GM21786 (cell line): ENCODE results near the gene GSDMA.

Experiments
- ATAC-seq: cut with Tn5 transposase; IDR thresholded peaks from one replicate; pipeline ENCODE4 v1.9.1; 2021; ENCODE audit not compliant: unreplicated experiment

Gene GSDMA

GRCh38 chr17:39954876-39955275 is 7.9 kb upstream of the GSDMA start:
- no peak for ATAC-seq

- no peak for ATAC-seq
Measured at GRCh38 chr17:39955726-39956225, 7.0 kb upstream of the GSDMA start.

GRCh38 chr17:39960524-39961041 is 2.2 kb upstream of the GSDMA start:
- ATAC-seq, result no peak

- ATAC-seq, result no peak
Measured at GRCh38 chr17:39963829-39964228, 1.0 kb downstream of the GSDMA start.

GRCh38 chr17:39965017-39965699 is 2.4 kb downstream of the GSDMA start:
- no peak for ATAC-seq

GRCh38 chr17:39966771-39967170 is 4.0 kb downstream of the GSDMA start:
- ATAC-seq, result no peak

GRCh38 chr17:39968761-39969160 is 6.0 kb downstream of the GSDMA start:
- no peak for ATAC-seq

GRCh38 chr17:39969375-39969774 is 6.6 kb downstream of the GSDMA start:
- ATAC-seq, result no peak

- ATAC-seq, result no peak
Measured at GRCh38 chr17:39970157-39970692, 7.4 kb downstream of the GSDMA start.

- ATAC-seq, result no peak
Measured at GRCh38 chr17:39971076-39971603, 8.3 kb downstream of the GSDMA start.

- ATAC-seq, result no peak
Measured at GRCh38 chr17:39972271-39972670, 9.5 kb downstream of the GSDMA start.

- no peak for ATAC-seq
Measured at GRCh38 chr17:39973496-39973895, 10.7 kb downstream of the GSDMA start.

GRCh38 chr17:39974433-39974832 is 11.6 kb downstream of the GSDMA start:
- ATAC-seq, result no peak

GRCh38 chr17:39975801-39976200 is 13.0 kb downstream of the GSDMA start:
- ATAC-seq, result no peak

- no peak for ATAC-seq
Measured at GRCh38 chr17:39979016-39979670, 16.3 kb downstream of the GSDMA start.

GRCh38 chr17:39979893-39980350 is 17.1 kb downstream of the GSDMA start:
- no peak for ATAC-seq

- ATAC-seq, result peak; percentile 94
Measured at GRCh38 chr17:39980351-39981206, 17.8 kb downstream of the GSDMA start, which contains the start of gene PSMD3. Gene PSMD3, plus strand, starts transcription at chr17:39980807. Its CDS starts 164 bp downstream, at chr17:39980971.

GRCh38 chr17:39981207-39981741 is 18.5 kb downstream of the GSDMA start:
- ATAC-seq, result no peak

GRCh38 chr17:39981766-39982375 is 19.1 kb downstream of the GSDMA start:
- ATAC-seq, result no peak
